HepG2 (cell line): ENCODE data around the gene LUZP1. TPM values are rescaled to one million over a fixed set of nuclear protein-coding genes. Genes with fewer than 3 reads are reported as not detected.

ENCODE experiments used
- ATAC-seq: fragments of 200-7000 bp; cut with Tn5 transposase; 3 replicates; pipeline ENCODE4 v1.9.1; 2020; ENCODE audit warnings: mild to moderate bottlenecking, moderate library complexity
- BruUV-seq: library from RNA; stranded (reverse); fragments of 400-500 nt; replicated peaks from 2 replicates; lab custom pipeline; 2021; lab: Mats Ljungman, UMichigan
- CTCF ChIA-PET: fragments of 300-600 bp; formaldehyde crosslinking; extraction: SDS; loops from one replicate; lab custom pipeline; 2021; ENCODE audit warnings: low total read pairs, inconsistent platforms, low intra/inter-chr PET ratio; lab: Yijun Ruan, JAX
- POLR2A ChIA-PET: fragments of 350-600 bp; sonication (Branson Sonifier 250); formaldehyde crosslinking; loops from one replicate; lab custom pipeline; 2020; ENCODE audit warnings: antibody characterized with exemption, inconsistent platforms; lab: Yijun Ruan, JAX
- DNase-seq: peaks from one replicate; pipeline ENCODE4 v3.0.0-alpha.2; 2015; ENCODE audit warnings: low spot score
- FAIRE-seq: peaks from 3 replicates; lab custom pipeline; 2011; peaks lifted over from hg19 to GRCh38; lab: Jason Lieb, UNC
- H2AFZ ChIP-seq: one replicate; pipeline ENCODE4 v1.6.1; 2011; ENCODE audit warnings: low read length, inconsistent platforms
- H3K27ac ChIP-seq: fragments of 300-600 bp; 3 replicates; pipeline ENCODE4 v1.8.0; 2011; ENCODE audit warnings: mixed run types, mild to moderate bottlenecking, mixed read lengths, low read length, inconsistent platforms; ENCODE audit not compliant: insufficient read depth; ENCODE audit errors: extremely low read length
- H3K27me3 ChIP-seq, 2 experiments: fragments of 200-600 bp in 1 of 2; 2 replicates in 1 of 2; 3 replicates in 1 of 2; pipeline versions ENCODE4 v1.6.0 to v1.8.0; 2011; ENCODE audit warnings: low read length in 2 of 2, mild to moderate bottlenecking in 2 of 2, moderate library complexity in 2 of 2, inconsistent platforms in 1 of 2; ENCODE audit not compliant: insufficient read depth in 2 of 2, control insufficient read depth in 1 of 2
- H3K36me3 ChIP-seq, 2 experiments: fragments of 200-600 bp in 1 of 2; replicated peaks in 1 of 2; 2 replicates in 1 of 2; 3 replicates in 1 of 2; pipeline versions ENCODE4 v1.5.1 to v1.8.0; 2011; ENCODE audit warnings: low read length in 2 of 2, inconsistent platforms in 1 of 2; ENCODE audit not compliant: insufficient read depth in 2 of 2, control insufficient read depth in 1 of 2
- H3K4me1 ChIP-seq: 2 replicates; pipeline ENCODE4 v1.5.1; 2012; ENCODE audit warnings: low read length, inconsistent platforms; ENCODE audit not compliant: insufficient read depth
- H3K4me2 ChIP-seq: 2 replicates; pipeline ENCODE4 v1.6.0; 2011; ENCODE audit warnings: low read depth, low read length, inconsistent platforms
- H3K4me3 ChIP-seq, 3 experiments: fragments of 200-600 bp in 1 of 3; sonication (generic), shearing (Covaris generic) in 1 of 3; replicated peaks in 1 of 3; 2 replicates each; pipeline ENCODE4 v1.5.1; 2011 to 2016; ENCODE audit warnings: low read length in 3 of 3, inconsistent platforms in 2 of 3, low read depth in 2 of 3, mild to moderate bottlenecking in 2 of 3, control low read depth in 1 of 3, mixed read lengths in 1 of 3; ENCODE audit not compliant: insufficient read depth in 1 of 3
- H3K79me2 ChIP-seq: one replicate; pipeline ENCODE4 v1.6.1; 2011; ENCODE audit warnings: low read length, inconsistent platforms; ENCODE audit not compliant: insufficient read depth
- H3K9ac ChIP-seq: 2 replicates; pipeline ENCODE4 v1.6.0; 2011; ENCODE audit warnings: mild to moderate bottlenecking, low read depth, low read length, inconsistent platforms; ENCODE audit not compliant: insufficient read depth
- H3K9me3 ChIP-seq: 2 replicates; pipeline ENCODE4 v1.5.1; 2012; ENCODE audit warnings: mild to moderate bottlenecking, low read length
- H4K20me1 ChIP-seq: 2 replicates; pipeline ENCODE4 v1.6.0; 2011; ENCODE audit warnings: inconsistent platforms, mild to moderate bottlenecking, low read length, moderate library complexity; ENCODE audit not compliant: insufficient read depth
- GLI4 ChIP-seq: sonication (generic); formaldehyde crosslinking; IDR thresholded peaks from 2 replicates; pipeline ENCODE4 v1.5.1; 2020; ENCODE audit warnings: missing genetic modification reagents, mild to moderate bottlenecking, moderate library complexity, borderline replicate concordance
- NONO ChIP-seq, 2 experiments: fragments of 450-650 bp in 1 of 2; sonication (generic) in 1 of 2; formaldehyde crosslinking in 1 of 2; IDR thresholded peaks in 1 of 2; conservative IDR thresholded peaks in 1 of 2; 2 replicates each; pipeline versions ENCODE4 v1.6.1 to v1.8.0; 2017 to 2022; ENCODE audit warnings: mild to moderate bottlenecking in 1 of 2, missing genetic modification reagents in 1 of 2, moderate library complexity in 1 of 2
- SMC3 ChIP-seq: IDR thresholded peaks from 2 replicates; pipeline ENCODE4 v1.6.1; 2011; ENCODE audit warnings: low read length, improper control_type of control experiment
- TAF1 ChIP-seq: sonication (generic); formaldehyde crosslinking; IDR thresholded peaks from 2 replicates; pipeline ENCODE4 v1.4.0; 2020; ENCODE audit warnings: missing genetic modification reagents
- ZFP1 ChIP-seq: IDR thresholded peaks from 2 replicates; pipeline ENCODE4 v1.6.1; 2016
- ZNF335 ChIP-seq: sonication (generic); formaldehyde crosslinking; IDR thresholded peaks from 2 replicates; pipeline ENCODE4 v1.4.0; 2020; ENCODE audit warnings: missing genetic modification reagents
- ZNF720 ChIP-seq: sonication (generic); formaldehyde crosslinking; IDR thresholded peaks from 2 replicates; pipeline ENCODE4 v1.4.0; 2020; ENCODE audit warnings: missing genetic modification reagents
- WGBS: methylation state at CpG from one replicate; pipeline ENCODE4 v1.1.6; 2017; ENCODE audit warnings: low lambda C conversion rate; 5-methylcytosine and 5-hydroxymethylcytosine counted together
- in situ Hi-C: cut with HindIII; loops from 2 replicates; pipeline ENCODE4 v1.10.0; 2017; ENCODE audit warnings: low pct_unique_long_range_greater_than_20kb; ENCODE audit not compliant: extremely low pct_ligation_motif_present
- intact Hi-C: fragments of 100-400 bp; cut with micrococcal nuclease; formaldehyde crosslinking; loops from one replicate; pipeline ENCODE4 v1.10.0; 2022; ENCODE audit not compliant: unreplicated experiment
- polyA plus RNA-seq, 8 experiments: library from polyadenylated mRNA; depleted of rRNA in 3 of 8; stranded (reverse) in 7 of 8; unstranded in 1 of 8; fragments of >200 nt; fragmentation: Illumina TruSeq in 4 of 8; extraction: Trizol in 4 of 8; gene quantifications; 2 replicates each; pipeline versions ENCODE4 v1.2.1 to v1.2.3, GENCODE V29; 2011 to 2016; ENCODE audit warnings: low read depth in 4 of 8, missing spikeins in 1 of 8, mixed read lengths in 1 of 8; ENCODE audit not compliant: insufficient read depth in 1 of 8
- total RNA-seq, 5 experiments: library from RNA; depleted of rRNA; stranded (reverse); fragments of >200 nt; fragmentation: Illumina TruSeq; extraction: Trizol; gene quantifications; 2 replicates each; pipeline ENCODE4 v1.2.3, GENCODE V29; 2016; ENCODE audit warnings: low read depth in 1 of 5
- TF ChIP-seq, protein P1 (sequence below): sonication (generic); formaldehyde crosslinking; IDR thresholded peaks from 2 replicates; pipeline ENCODE4 v1.4.0; 2020; ENCODE audit warnings: missing genetic modification reagents
- TF ChIP-seq, protein P2 (sequence below): sonication (generic); formaldehyde crosslinking; IDR thresholded peaks from 2 replicates; pipeline ENCODE4 v1.4.0; 2020; ENCODE audit warnings: missing genetic modification reagents, borderline replicate concordance

LUZP1 gene
- total and polyA plus RNA-seq, 2 of the 13 experiments (the other 11 are each of a cell fraction or from before 2014, with no cell fraction given): 6.9 to 12.7 TPM

DNA sequence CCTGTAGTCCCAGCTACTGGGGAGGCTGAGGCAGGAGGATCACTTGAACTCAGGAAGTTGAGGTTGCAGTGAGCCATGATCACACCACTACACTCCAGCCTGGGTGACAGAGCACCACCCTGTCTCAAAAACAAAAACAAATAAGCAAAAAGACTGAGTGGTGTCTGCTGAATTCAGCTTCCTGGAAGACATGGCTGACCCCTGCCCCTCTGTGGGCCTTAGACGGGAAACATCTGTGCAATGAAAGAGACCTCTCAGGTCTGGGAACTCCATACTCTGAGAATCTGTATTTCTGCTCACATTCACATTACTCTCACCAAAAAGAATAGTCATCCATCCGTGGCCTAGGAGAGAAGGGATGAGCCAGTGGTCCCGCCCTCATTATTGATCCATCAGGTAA lies 46.6 kb upstream of the LUZP1 start:
- ATAC-seq (no peak), DNase-seq (no peak), FAIRE-seq (no peak)
- POLR2A ChIA-PET: interaction anchor here (1.3 kb wide), 1 partner anchor 15 kb away, joined by 3 read pairs; no protein-coding TSS in a partner anchor
- no peaks in the 10 kb centered on the region for H4K20me1 ChIP-seq
- TF ChIP-seq NONO (IDR thresholded peaks at IDR 0.05) (no peak), NONO (CRISPR knock-in tag; conservative IDR thresholded peaks at IDR 0.05) (no peak), ZFP1 (CRISPR knock-in tag) (no peak), TAF1 (CRISPR knock-in tag) (no peak), SMC3 (no peak), ZNF335 (CRISPR knock-in tag) (no peak), GLI4 (no peak), ZNF720 (CRISPR knock-in tag) (no peak)
- TF ChIP-seq, protein P1, sequence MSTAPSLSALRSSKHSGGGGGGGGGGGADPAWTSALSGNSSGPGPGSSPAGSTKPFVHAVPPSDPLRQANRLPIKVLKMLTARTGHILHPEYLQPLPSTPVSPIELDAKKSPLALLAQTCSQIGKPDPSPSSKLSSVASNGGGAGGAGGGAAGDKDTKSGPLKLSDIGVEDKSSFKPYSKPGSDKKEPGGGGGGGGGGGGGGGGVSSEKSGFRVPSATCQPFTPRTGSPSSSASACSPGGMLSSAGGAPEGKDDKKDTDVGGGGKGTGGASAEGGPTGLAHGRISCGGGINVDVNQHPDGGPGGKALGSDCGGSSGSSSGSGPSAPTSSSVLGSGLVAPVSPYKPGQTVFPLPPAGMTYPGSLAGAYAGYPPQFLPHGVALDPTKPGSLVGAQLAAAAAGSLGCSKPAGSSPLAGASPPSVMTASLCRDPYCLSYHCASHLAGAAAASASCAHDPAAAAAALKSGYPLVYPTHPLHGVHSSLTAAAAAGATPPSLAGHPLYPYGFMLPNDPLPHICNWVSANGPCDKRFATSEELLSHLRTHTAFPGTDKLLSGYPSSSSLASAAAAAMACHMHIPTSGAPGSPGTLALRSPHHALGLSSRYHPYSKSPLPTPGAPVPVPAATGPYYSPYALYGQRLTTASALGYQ: no peak
- TF ChIP-seq, protein P2, sequence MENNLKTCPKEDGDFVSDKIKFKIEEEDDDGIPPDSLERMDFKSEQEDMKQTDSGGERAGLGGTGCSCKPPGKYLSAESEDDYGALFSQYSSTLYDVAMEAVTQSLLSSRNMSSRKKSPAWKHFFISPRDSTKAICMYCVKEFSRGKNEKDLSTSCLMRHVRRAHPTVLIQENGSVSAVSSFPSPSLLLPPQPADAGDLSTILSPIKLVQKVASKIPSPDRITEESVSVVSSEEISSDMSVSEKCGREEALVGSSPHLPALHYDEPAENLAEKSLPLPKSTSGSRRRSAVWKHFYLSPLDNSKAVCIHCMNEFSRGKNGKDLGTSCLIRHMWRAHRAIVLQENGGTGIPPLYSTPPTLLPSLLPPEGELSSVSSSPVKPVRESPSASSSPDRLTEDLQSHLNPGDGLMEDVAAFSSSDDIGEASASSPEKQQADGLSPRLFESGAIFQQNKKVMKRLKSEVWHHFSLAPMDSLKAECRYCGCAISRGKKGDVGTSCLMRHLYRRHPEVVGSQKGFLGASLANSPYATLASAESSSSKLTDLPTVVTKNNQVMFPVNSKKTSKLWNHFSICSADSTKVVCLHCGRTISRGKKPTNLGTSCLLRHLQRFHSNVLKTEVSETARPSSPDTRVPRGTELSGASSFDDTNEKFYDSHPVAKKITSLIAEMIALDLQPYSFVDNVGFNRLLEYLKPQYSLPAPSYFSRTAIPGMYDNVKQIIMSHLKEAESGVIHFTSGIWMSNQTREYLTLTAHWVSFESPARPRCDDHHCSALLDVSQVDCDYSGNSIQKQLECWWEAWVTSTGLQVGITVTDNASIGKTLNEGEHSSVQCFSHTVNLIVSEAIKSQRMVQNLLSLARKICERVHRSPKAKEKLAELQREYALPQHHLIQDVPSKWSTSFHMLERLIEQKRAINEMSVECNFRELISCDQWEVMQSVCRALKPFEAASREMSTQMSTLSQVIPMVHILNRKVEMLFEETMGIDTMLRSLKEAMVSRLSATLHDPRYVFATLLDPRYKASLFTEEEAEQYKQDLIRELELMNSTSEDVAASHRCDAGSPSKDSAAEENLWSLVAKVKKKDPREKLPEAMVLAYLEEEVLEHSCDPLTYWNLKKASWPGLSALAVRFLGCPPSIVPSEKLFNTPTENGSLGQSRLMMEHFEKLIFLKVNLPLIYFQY: no peak
- no peak overlapping the region; the same call in 1 of the 2 replicates for H3K4me2 ChIP-seq
- WGBS: 50% methylated on average over 3 of the region's 3 CpGs
- intact Hi-C loops (loop anchor here (10.0 kb wide), 1 partner anchor 60 kb away; no protein-coding TSS in a partner anchor), in situ Hi-C loops (no loop called here)
- CTCF ChIA-PET: no interaction called here
- no peak overlapping the region for H2AFZ ChIP-seq
- BruUV-seq: no TSS peak
- H3K27ac ChIP-seq: no peak overlapping the region
- H3K9me3 ChIP-seq: no peaks in the 10 kb centered on the region
- peaks cover 3 to 5% of the 10 kb centered on the region in 2 experiments; a peak in 3 of 5 replicates for H3K27me3 ChIP-seq
- no peaks in the 10 kb centered on the region for H3K36me3 ChIP-seq
- no peak overlapping the region for H3K4me3 ChIP-seq
- no peak overlapping the region for H3K9ac ChIP-seq
- H3K4me1 ChIP-seq: peaks cover 17% of the 10 kb centered on the region
- no peaks in the 10 kb centered on the region for H3K79me2 ChIP-seq
